Retinal pigment epithelial cell (primary cell): ENCODE data around the gene CTNNA2.

Experiments used
- DNase-seq: peaks from one replicate; pipeline ENCODE4 v3.0.0-alpha.2; 2010; ENCODE audit warnings: low read depth
- H3K4me3 ChIP-seq: 2 replicates; pipeline ENCODE4 v1.5.1; 2011; ENCODE audit warnings: mild to moderate bottlenecking, low read length, control low read depth, moderate library complexity
- TF ChIP-seq, protein P1 (sequence below): conservative IDR thresholded peaks from 2 replicates; pipeline ENCODE4 v1.5.1; 2011; ENCODE audit warnings: low read depth, low read length, control low read depth, inconsistent platforms

CTNNA2 gene

DNA sequence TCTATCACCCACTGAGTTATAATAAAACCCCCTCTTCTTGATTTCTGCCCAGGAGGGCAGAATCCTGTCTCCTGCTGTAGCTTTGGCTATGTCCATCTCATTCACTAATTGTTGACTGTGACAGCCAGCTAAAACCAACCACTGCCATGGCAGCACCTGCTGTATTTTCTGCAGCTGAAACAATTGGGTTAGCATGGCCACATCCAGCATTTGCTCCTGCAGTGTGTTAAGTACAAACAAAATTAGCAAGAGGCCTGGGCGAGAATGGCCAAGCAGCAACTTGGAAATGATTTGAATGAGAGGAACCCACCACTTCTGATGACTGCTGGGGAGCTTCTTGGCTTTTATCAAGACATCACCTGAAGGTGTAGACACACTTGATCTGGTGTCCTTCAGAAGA is 881.1 kb downstream of the CTNNA2 start:
- no peak for DNase-seq
- TF ChIP-seq, protein P1, sequence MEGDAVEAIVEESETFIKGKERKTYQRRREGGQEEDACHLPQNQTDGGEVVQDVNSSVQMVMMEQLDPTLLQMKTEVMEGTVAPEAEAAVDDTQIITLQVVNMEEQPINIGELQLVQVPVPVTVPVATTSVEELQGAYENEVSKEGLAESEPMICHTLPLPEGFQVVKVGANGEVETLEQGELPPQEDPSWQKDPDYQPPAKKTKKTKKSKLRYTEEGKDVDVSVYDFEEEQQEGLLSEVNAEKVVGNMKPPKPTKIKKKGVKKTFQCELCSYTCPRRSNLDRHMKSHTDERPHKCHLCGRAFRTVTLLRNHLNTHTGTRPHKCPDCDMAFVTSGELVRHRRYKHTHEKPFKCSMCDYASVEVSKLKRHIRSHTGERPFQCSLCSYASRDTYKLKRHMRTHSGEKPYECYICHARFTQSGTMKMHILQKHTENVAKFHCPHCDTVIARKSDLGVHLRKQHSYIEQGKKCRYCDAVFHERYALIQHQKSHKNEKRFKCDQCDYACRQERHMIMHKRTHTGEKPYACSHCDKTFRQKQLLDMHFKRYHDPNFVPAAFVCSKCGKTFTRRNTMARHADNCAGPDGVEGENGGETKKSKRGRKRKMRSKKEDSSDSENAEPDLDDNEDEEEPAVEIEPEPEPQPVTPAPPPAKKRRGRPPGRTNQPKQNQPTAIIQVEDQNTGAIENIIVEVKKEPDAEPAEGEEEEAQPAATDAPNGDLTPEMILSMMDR: no peak
- H3K4me3 ChIP-seq: no peak overlapping the region

DNA sequence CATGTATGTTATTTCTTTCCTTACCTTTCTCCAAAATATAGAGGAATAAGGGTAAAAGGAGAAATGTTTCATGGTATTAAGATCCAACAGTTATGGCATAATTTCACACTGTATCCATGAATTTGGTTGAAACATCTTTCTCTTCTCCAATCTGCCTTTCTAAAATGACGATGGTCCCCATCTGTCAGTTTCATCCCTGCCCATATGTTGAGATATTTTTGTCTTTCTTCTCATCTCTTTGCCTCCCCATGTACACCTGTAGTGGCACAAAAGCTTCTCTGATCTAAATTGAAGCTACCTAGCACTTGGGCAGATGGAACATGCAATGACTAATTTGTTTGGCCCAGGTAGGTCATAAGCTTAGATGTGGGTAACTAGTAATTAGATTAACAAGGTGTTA is 882.4 kb downstream of the CTNNA2 start:
- no peak overlapping the region for H3K4me3 ChIP-seq
- TF ChIP-seq, protein P1: no peak
- no peak for DNase-seq

DNA sequence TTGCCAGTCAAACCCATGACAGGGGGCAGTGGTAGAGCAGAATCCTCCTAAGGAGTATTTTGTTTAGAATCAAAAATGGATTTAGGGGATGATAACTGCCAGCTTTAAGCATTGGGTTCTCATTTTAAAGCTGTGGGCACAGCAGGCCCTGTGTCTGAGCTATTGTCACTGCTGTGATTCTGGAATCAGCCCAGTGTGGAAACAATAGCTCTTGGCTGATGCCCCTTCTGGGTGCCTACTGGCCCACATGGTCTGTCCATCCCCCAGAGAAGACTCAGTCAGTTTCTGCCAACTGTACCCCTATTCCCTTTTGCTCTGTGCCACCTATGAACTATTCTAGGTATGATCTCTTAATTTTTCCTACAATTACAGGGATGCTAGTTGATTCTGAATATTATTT is 883.4 kb downstream of the CTNNA2 start:
- TF ChIP-seq, protein P1: no peak
- no peak for DNase-seq
- no peak overlapping the region for H3K4me3 ChIP-seq

GRCh38 chr2:80403081-80403480 is 890.2 kb downstream of the CTNNA2 start:
- TF ChIP-seq, protein P1: no peak
- DNase-seq: no peak
- H3K4me3 ChIP-seq: no peak overlapping the region

DNA sequence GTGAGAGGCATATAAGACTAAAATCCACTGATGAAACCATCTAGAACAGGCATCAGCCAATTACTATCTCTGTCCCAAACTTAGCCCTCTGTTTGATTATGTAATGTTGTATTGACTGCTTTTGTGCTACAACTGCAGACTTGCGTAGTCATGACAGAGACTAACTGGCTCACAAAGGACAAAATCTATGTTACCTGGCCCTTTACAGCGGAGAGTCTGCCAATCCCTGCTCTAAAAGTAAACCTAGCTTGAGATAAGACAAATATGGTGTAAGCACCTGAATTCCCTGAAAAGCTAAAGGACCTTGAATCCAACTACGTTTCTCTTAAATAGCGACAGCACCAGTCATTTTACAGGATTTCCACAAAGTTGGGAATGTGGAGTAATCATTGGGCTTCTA is 894.5 kb downstream of the CTNNA2 start:
- no peak overlapping the region for H3K4me3 ChIP-seq
- TF ChIP-seq, protein P1: no peak
- no peak for DNase-seq

DNA sequence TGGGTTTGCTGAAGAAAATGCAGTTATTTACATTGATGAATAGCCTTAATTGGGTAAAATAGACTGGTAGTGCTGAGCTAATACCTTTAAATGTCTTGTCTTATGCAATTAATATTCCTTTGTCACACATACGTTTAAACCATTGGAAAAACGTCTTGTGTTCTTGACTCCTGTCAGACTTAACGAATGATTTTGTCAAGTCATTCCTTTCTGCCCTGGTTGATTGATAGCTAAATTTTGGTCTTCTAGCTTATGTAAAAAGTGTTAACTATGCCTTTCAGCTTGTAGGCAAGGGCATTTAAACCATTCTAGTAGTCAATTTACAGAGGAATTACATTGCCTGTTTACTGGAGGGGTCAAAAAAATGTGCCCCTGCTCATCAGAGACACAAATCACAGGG is 897.5 kb downstream of the CTNNA2 start:
- no peak overlapping the region for H3K4me3 ChIP-seq
- DNase-seq: no peak
- TF ChIP-seq, protein P1: no peak

DNA sequence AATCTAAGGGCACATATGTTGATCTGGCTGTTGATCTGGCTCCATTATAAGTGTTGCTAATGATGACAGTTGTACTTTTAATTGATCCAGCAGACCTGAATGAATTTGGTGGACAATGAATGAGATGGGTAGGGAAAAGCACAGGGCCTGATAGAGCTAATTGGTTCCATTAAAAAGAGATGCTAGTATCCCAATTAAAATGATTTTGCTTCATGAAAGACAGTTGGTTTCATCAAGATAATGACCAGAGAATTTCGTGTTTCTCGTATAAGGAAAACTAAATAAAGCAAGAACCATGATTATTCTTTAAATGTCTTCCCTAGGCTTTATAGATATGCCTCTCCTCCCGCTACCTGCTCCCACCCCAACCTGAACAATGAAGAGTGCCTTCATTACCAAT is 900.3 kb downstream of the CTNNA2 start:
- TF ChIP-seq, protein P1: no peak
- no peak overlapping the region for H3K4me3 ChIP-seq
- DNase-seq: no peak
